HCT116 (cell line): ENCODE results near the gene KRTAP21-1. TPM values are rescaled to one million over a fixed set of nuclear protein-coding genes. Genes with fewer than 3 reads are reported as not detected.

Source experiments
- ATAC-seq: fragments of 200-7000 bp; cut with Tn5 transposase; 2 replicates; pipeline ENCODE4 v1.9.1; 2020; ENCODE audit warnings: mild to moderate bottlenecking, moderate library complexity
- BruUV-seq: library from RNA; stranded (reverse); fragments of 400-500 nt; replicated peaks from 2 replicates; lab custom pipeline; 2021; lab: Mats Ljungman, UMichigan
- CTCF ChIA-PET: fragments of 300-600 bp; sonication (Branson Sonifier 250); formaldehyde crosslinking; loops from one replicate; lab custom pipeline; 2021; ENCODE audit warnings: antibody characterized with exemption; lab: Charles Lee
- POLR2A ChIA-PET: fragments of 300-600, 350-600 bp; sonication (Branson Sonifier 250); formaldehyde crosslinking; loops from one replicate; lab custom pipeline; 2021; ENCODE audit warnings: antibody characterized with exemption; lab: Charles Lee
- RAD21 ChIA-PET, 2 experiments: fragments of 300-600 bp; sonication (Branson Sonifier 250); formaldehyde crosslinking; loops; one replicate each; lab custom pipeline; 2023; ENCODE audit warnings: low total read pairs in 2 of 2; ENCODE audit not compliant: uncharacterized antibody in 2 of 2, unreplicated experiment in 2 of 2, low non-redundant PET in 1 of 2; lab: Charles Lee
- DNase-seq: peaks from one replicate; pipeline ENCODE4 v3.0.0-alpha.2; 2010; ENCODE audit warnings: low read depth, low spot score
- H2AFZ ChIP-seq: fragments of 200-600 bp; shearing (Covaris generic), sonication (generic); 2 replicates; pipeline ENCODE4 v1.6.1; 2017; ENCODE audit warnings: low read depth, mixed run types, mixed read lengths, antibody characterized with exemption, low read length; ENCODE audit not compliant: poor library complexity, severe bottlenecking
- H3K27ac ChIP-seq: 2 replicates; pipeline ENCODE4 v1.5.1; 2012; ENCODE audit warnings: low read depth, low read length
- H3K27me3 ChIP-seq: fragments of 200-600 bp; sonication (generic); 2 replicates; pipeline ENCODE4 v1.6.1; 2016; ENCODE audit warnings: mixed run types, low read length, mixed read lengths; ENCODE audit not compliant: insufficient read depth
- H3K36me3 ChIP-seq, 2 experiments: fragments of 200-500 bp in 1 of 2; fragments of 200-600 bp in 1 of 2; sonication (Bioruptor generic) in 1 of 2; sonication (generic) in 1 of 2; 2 replicates each; pipeline versions ENCODE4 v1.5.1 to v1.6.1; 2014 to 2016; ENCODE audit warnings: low read length in 2 of 2, inconsistent platforms in 1 of 2, mixed read lengths in 1 of 2, mixed run types in 1 of 2; ENCODE audit not compliant: insufficient read depth in 2 of 2, control insufficient read depth in 1 of 2
- H3K4me1 ChIP-seq, 2 experiments: fragments of 200-600 bp in 1 of 2; sonication (generic) in 1 of 2; 2 replicates each; pipeline versions ENCODE4 v1.5.1 to v1.6.1; 2012 to 2017; ENCODE audit warnings: low read length in 2 of 2, inconsistent platforms in 1 of 2, mild to moderate bottlenecking in 1 of 2, mixed read lengths in 1 of 2, mixed run types in 1 of 2, moderate library complexity in 1 of 2; ENCODE audit not compliant: insufficient read depth in 2 of 2, control insufficient read depth in 1 of 2
- H3K4me2 ChIP-seq: fragments of 200-600 bp; sonication (generic); 2 replicates; pipeline ENCODE4 v1.6.1; 2017; ENCODE audit warnings: mixed run types, low read length, mixed read lengths
- H3K4me3 ChIP-seq, 2 experiments: fragments of 200-600 bp in 1 of 2; sonication (generic) in 1 of 2; replicated peaks in 1 of 2; 2 replicates each; pipeline ENCODE4 v1.5.1; 2011 to 2016; ENCODE audit warnings: low read length in 2 of 2, control low read depth in 1 of 2, low read depth in 1 of 2, mild to moderate bottlenecking in 1 of 2, mixed read lengths in 1 of 2, mixed run types in 1 of 2
- H3K79me2 ChIP-seq: fragments of 200-600 bp; sonication (generic); 2 replicates; pipeline ENCODE4 v1.6.1; 2017; ENCODE audit warnings: mild to moderate bottlenecking, mixed run types, low read length, moderate library complexity, mixed read lengths; ENCODE audit not compliant: insufficient read depth
- H3K9ac ChIP-seq: fragments of 200-600 bp; sonication (generic); 2 replicates; pipeline ENCODE4 v1.6.1; 2016; ENCODE audit warnings: low read length, mixed read lengths
- H3K9me2 ChIP-seq: fragments of 200-600 bp; sonication (generic), shearing (Covaris generic); 2 replicates; pipeline ENCODE4 v1.6.1; 2017; ENCODE audit warnings: mixed run types, mild to moderate bottlenecking, moderate library complexity; ENCODE audit not compliant: insufficient read depth
- H3K9me3 ChIP-seq, 2 experiments: fragments of 200-500 bp in 1 of 2; fragments of 200-600 bp in 1 of 2; sonication (Bioruptor generic) in 1 of 2; sonication (generic) in 1 of 2; 2 replicates each; pipeline ENCODE4 v1.6.1; 2014 to 2017; ENCODE audit warnings: low read length in 2 of 2, mixed read lengths in 2 of 2, inconsistent platforms in 1 of 2, low read depth in 1 of 2, mild to moderate bottlenecking in 1 of 2, mixed run types in 1 of 2, moderate library complexity in 1 of 2; ENCODE audit not compliant: control insufficient read depth in 1 of 2, insufficient read depth in 1 of 2
- H4K20me1 ChIP-seq: fragments of 200-600 bp; sonication (generic), shearing (Covaris generic); 2 replicates; pipeline ENCODE4 v1.6.1; 2017; ENCODE audit warnings: mixed run types, mild to moderate bottlenecking, moderate library complexity; ENCODE audit not compliant: insufficient read depth
- ATF3 ChIP-seq: IDR thresholded peaks from 2 replicates; pipeline ENCODE4 v1.6.1; 2012
- CBX3 ChIP-seq: IDR thresholded peaks from 2 replicates; pipeline ENCODE4 v1.6.1; 2012; ENCODE audit warnings: low read depth
- CEBPB ChIP-seq: IDR thresholded peaks from 2 replicates; pipeline ENCODE4 v1.6.1; 2012; ENCODE audit warnings: low read depth
- CTCF ChIP-seq, 3 experiments: fragments of 200-600 bp in 1 of 3; sonication (generic) in 1 of 3; IDR thresholded peaks in 2 of 3; conservative IDR thresholded peaks in 1 of 3; 2 replicates each; pipeline ENCODE4 v1.5.1; 2012 to 2017; ENCODE audit warnings: low read depth in 2 of 3, low read length in 2 of 3, antibody characterized with exemption in 1 of 3, borderline replicate concordance in 1 of 3, control low read depth in 1 of 3, mild to moderate bottlenecking in 1 of 3, mixed read lengths in 1 of 3, mixed run types in 1 of 3, moderate library complexity in 1 of 3; ENCODE audit not compliant: insufficient read depth in 1 of 3
- FOSL1 ChIP-seq: IDR thresholded peaks from 2 replicates; pipeline ENCODE4 v1.6.1; 2012; ENCODE audit warnings: low read depth
- JUND ChIP-seq: IDR thresholded peaks from 2 replicates; pipeline ENCODE4 v1.6.1; 2012
- MAX ChIP-seq: IDR thresholded peaks from 2 replicates; pipeline ENCODE4 v1.6.1; 2012
- POLR2A ChIP-seq: IDR thresholded peaks from 2 replicates; pipeline ENCODE4 v1.7.0; 2011; ENCODE audit warnings: borderline replicate concordance; ENCODE audit not compliant: insufficient read depth, insufficient read length; ENCODE audit errors: extremely low read depth
- POLR2AphosphoS5 ChIP-seq: IDR thresholded peaks from 2 replicates; pipeline ENCODE4 v1.6.1; 2011; ENCODE audit warnings: mild to moderate bottlenecking, low read depth, low read length, moderate library complexity
- RAD21 ChIP-seq: IDR thresholded peaks from 2 replicates; pipeline ENCODE4 v1.6.1; 2012; ENCODE audit warnings: low read depth, mild to moderate bottlenecking
- SP1 ChIP-seq: IDR thresholded peaks from 2 replicates; pipeline ENCODE4 v1.6.1; 2012; ENCODE audit warnings: low read depth
- TCF7L2 ChIP-seq: IDR thresholded peaks from 2 replicates; pipeline ENCODE4 v1.7.0; 2011; ENCODE audit warnings: borderline replicate concordance, inconsistent platforms; ENCODE audit not compliant: insufficient read depth, insufficient read length; ENCODE audit errors: extremely low read depth
- YY1 ChIP-seq: IDR thresholded peaks from 2 replicates; pipeline ENCODE4 v1.6.1; 2011; ENCODE audit warnings: low read length, low read depth, moderate library complexity, mild to moderate bottlenecking; ENCODE audit not compliant: insufficient replicate concordance; ENCODE audit errors: extremely low read depth
- ZBTB33 ChIP-seq: IDR thresholded peaks from 2 replicates; pipeline ENCODE4 v1.6.1; 2011; ENCODE audit warnings: mild to moderate bottlenecking, low read length, moderate library complexity; ENCODE audit not compliant: insufficient replicate concordance; ENCODE audit errors: extremely low read depth
- ZFX ChIP-seq: fragments of 450-650 bp; IDR thresholded peaks from 2 replicates; pipeline ENCODE4 v1.6.1; 2017
- ZNF274 ChIP-seq: fragments of 200-500 bp; sonication (Bioruptor generic); IDR thresholded peaks from 2 replicates; pipeline ENCODE4 v1.6.1; 2014; ENCODE audit warnings: mild to moderate bottlenecking, low read depth, low read length, inconsistent platforms
- intact Hi-C: fragments of 100-400 bp; cut with micrococcal nuclease; formaldehyde crosslinking; loops from 2 replicates; pipeline ENCODE4 v1.10.0; 2022
- total RNA-seq: library from RNA; stranded (reverse); gene quantifications from one replicate; pipeline ENCODE4 v1.2.1, GENCODE V29; 2021; ENCODE audit not compliant: unreplicated experiment

The KRTAP21-1 gene
- total RNA-seq, 1 experiment from 2014 or later = not detected

GRCh38 chr21:30718239-30718909 lies 36.9 kb downstream of the KRTAP21-1 start, which contains the start of gene KRTAP21-3:
Gene KRTAP21-3, minus strand, starts transcription at chr21:30718777. Its CDS starts 18 bp downstream, at chr21:30718759.
- H2AFZ ChIP-seq = no peak within 1 kb of the TSS
- no peak within 1 kb of the TSS for H3K4me2 ChIP-seq
- H3K79me2 ChIP-seq = no peaks in the 10 kb centered on the region
- RAD21 ChIA-PET = no interaction called here
- intact Hi-C loops = no loop called here
- H3K4me1 ChIP-seq = no peaks in the 10 kb centered on the region
- POLR2A ChIA-PET = no interaction called here
- no peak within 1 kb of the TSS for H3K4me3 ChIP-seq
- H4K20me1 ChIP-seq = no peaks in the 10 kb centered on the region
- ATAC-seq = no peak
- no peak within 1 kb of the TSS; the same call in 1 of the 2 replicates for H3K27ac ChIP-seq
- no peaks in the 10 kb centered on the region for H3K27me3 ChIP-seq
- DNase-seq = peak; percentile 18
- H3K36me3 ChIP-seq = no peaks in the 10 kb centered on the region
- TF ChIP-seq ATF3 (no peak), ZFX (no peak), CTCF (IDR thresholded peaks at IDR 0.05 in 2 of 3, conservative IDR thresholded peaks at IDR 0.05 in 1 of 3; ENCODE audit: borderline replicate concordance in 1 of 3, insufficient read depth in 1 of 3, low read depth in 2 of 3, low read length in 2 of 3) (no peak), CEBPB (no peak), RAD21 (no peak), ZNF274 (no peak), ZBTB33 (no peak), POLR2AphosphoS5 (no peak), FOSL1 (peak; percentile 54; the same call in 1 of the 2 replicates), SP1 (no peak), POLR2A (no peak), JUND (peak; percentile 35; the same call in 1 of the 2 replicates), YY1 (no peak), MAX (no peak), TCF7L2 (peak; percentile 80), CBX3 (no peak)
- CTCF ChIA-PET = no interaction called here
- BruUV-seq = no TSS peak
- H3K9ac ChIP-seq = no peak within 1 kb of the TSS
- H3K9me2 ChIP-seq = no peaks in the 10 kb centered on the region
- peaks cover 0 to 4% of the 10 kb centered on the region in 2 experiments; a peak in 2 of 4 replicates for H3K9me3 ChIP-seq
